Nephron progenitor cell (in vitro differentiated cells): ENCODE results near the gene PARN.
A peak's percentile ranks its signal among the peaks of the same experiment; 100 is the strongest.

Experiments used
- DNase-seq: peaks from one replicate; pipeline ENCODE4 v3.0.0; 2021
- H3K27ac Mint-ChIP-seq: 2 replicates; pipeline ENCODE4 v1.8.0; 2021; ENCODE audit warnings: mild to moderate bottlenecking, moderate library complexity, mixed read lengths
- H3K27me3 Mint-ChIP-seq: 2 replicates; pipeline ENCODE4 v1.8.0; 2021; ENCODE audit warnings: mild to moderate bottlenecking, low read depth, mixed read lengths; ENCODE audit not compliant: poor library complexity
- H3K36me3 Mint-ChIP-seq: 2 replicates; pipeline ENCODE4 v1.8.0; 2021; ENCODE audit warnings: low read depth, mixed read lengths
- H3K4me1 Mint-ChIP-seq: 2 replicates; pipeline ENCODE4 v1.8.0; 2021; ENCODE audit warnings: mixed read lengths
- H3K4me3 Mint-ChIP-seq: 2 replicates; pipeline ENCODE4 v1.8.0; 2021; ENCODE audit warnings: mild to moderate bottlenecking, moderate library complexity, mixed read lengths
- H3K9me3 Mint-ChIP-seq: 2 replicates; pipeline ENCODE4 v1.8.0; 2021; ENCODE audit warnings: mild to moderate bottlenecking, moderate library complexity, mixed read lengths
- CTCF ChIP-seq: fragments of 200-600 bp; sonication (generic); IDR thresholded peaks from 2 replicates; pipeline ENCODE4 v1.5.0; 2021; ENCODE audit warnings: antibody characterized with exemption

The PARN gene

GRCh38 chr16:14531613-14532012 is 98.4 kb downstream of the PARN start:
- peaks cover 26% of the 10 kb centered on the region for H3K36me3 Mint-ChIP-seq
- H3K27ac Mint-ChIP-seq, result no peak overlapping the region
- H3K9me3 Mint-ChIP-seq, result peaks cover 17% of the 10 kb centered on the region
- H3K4me1 Mint-ChIP-seq, result peaks cover 30% of the 10 kb centered on the region
- no peak overlapping the region for H3K4me3 Mint-ChIP-seq
- H3K27me3 Mint-ChIP-seq, result peaks cover 2% of the 10 kb centered on the region
- TF ChIP-seq CTCF, result no peak
- DNase-seq, result no peak

- Mint-ChIP-seq H3K4me3 (no peak overlapping the region), H3K9me3 (peaks cover 17% of the 10 kb centered on the region), H3K36me3 (peaks cover 26% of the 10 kb centered on the region), H3K4me1 (peaks cover 31% of the 10 kb centered on the region), H3K27ac (no peak overlapping the region), H3K27me3 (peaks cover 2% of the 10 kb centered on the region)
- TF ChIP-seq CTCF, result no peak
- no peak for DNase-seq
These were observed 99.0 kb downstream of the PARN start for GRCh38 chr16:14531101-14531500.

- H3K27ac Mint-ChIP-seq, result no peak overlapping the region
- no peak for TF ChIP-seq CTCF
- no peak for DNase-seq
- H3K27me3 Mint-ChIP-seq, result peaks cover 2% of the 10 kb centered on the region
- H3K9me3 Mint-ChIP-seq, result peaks cover 17% of the 10 kb centered on the region
- H3K4me3 Mint-ChIP-seq, result no peak overlapping the region
- H3K4me1 Mint-ChIP-seq, result peaks cover 31% of the 10 kb centered on the region
- H3K36me3 Mint-ChIP-seq, result peaks cover 31% of the 10 kb centered on the region
These were observed 100.0 kb downstream of the PARN start for GRCh38 chr16:14530046-14530445.

- Mint-ChIP-seq H3K36me3 (peaks cover 31% of the 10 kb centered on the region), H3K4me3 (peak overlapping the region; percentile 59), H3K27ac (no peak overlapping the region), H3K4me1 (peaks cover 31% of the 10 kb centered on the region), H3K9me3 (peaks cover 12% of the 10 kb centered on the region), H3K27me3 (peaks cover 2% of the 10 kb centered on the region)
- TF ChIP-seq CTCF, result peak; percentile 68
- peak; percentile 57 for DNase-seq
These were observed 100.9 kb downstream of the PARN start for GRCh38 chr16:14529010-14529669.

- no peaks in the 10 kb centered on the region for H3K27me3 Mint-ChIP-seq
These were observed 101.8 kb downstream of the PARN start for GRCh38 chr16:14528306-14528705.

More at GRCh38 chr16:14528306-14528705, 101.8 kb downstream of the PARN start:
- Mint-ChIP-seq H3K4me3 (peak overlapping the region; percentile 4), H3K36me3 (peaks cover 22% of the 10 kb centered on the region), H3K9me3 (peaks cover 4% of the 10 kb centered on the region), H3K4me1 (peaks cover 31% of the 10 kb centered on the region), H3K27ac (no peak overlapping the region)
- no peak for TF ChIP-seq CTCF
- no peak for DNase-seq
